PFSK-1 (cell line): ENCODE results near the gene HOXB9.

Experiments
- FOXP2 ChIP-seq: optimal IDR thresholded peaks from 2 replicates; pipeline ENCODE3; 2011; ENCODE audit warnings: borderline replicate concordance, control low read depth, inconsistent platforms; ENCODE audit not compliant: insufficient read depth; ENCODE audit errors: extremely low read length, extremely low read depth
- POLR2AphosphoS5 ChIP-seq: IDR thresholded peaks from 2 replicates; pipeline ENCODE4 v1.6.1; 2012; ENCODE audit warnings: low read depth, mild to moderate bottlenecking, control low read depth, low read length, moderate library complexity
- REST ChIP-seq, 2 experiments: IDR thresholded peaks; 2 replicates each; pipeline versions ENCODE4 v1.6.1 to v1.8.0; 2011 to 2012; ENCODE audit warnings: low read depth in 2 of 2, low read length in 2 of 2, control low read depth in 1 of 2, inconsistent platforms in 1 of 2, mild to moderate bottlenecking in 1 of 2, moderate library complexity in 1 of 2; ENCODE audit not compliant: insufficient read depth in 1 of 2
- SIN3A ChIP-seq: IDR thresholded peaks from 2 replicates; pipeline ENCODE4 v1.6.1; 2012; ENCODE audit warnings: mild to moderate bottlenecking, low read length, moderate library complexity, borderline replicate concordance; ENCODE audit not compliant: insufficient read depth
- TAF1 ChIP-seq: IDR thresholded peaks from 2 replicates; pipeline ENCODE4 v1.6.1; 2012; ENCODE audit warnings: low read length, control low read depth, borderline replicate concordance; ENCODE audit not compliant: insufficient read depth

HOXB9 gene

GRCh38 chr17:48587276-48588073, 38.7 kb downstream of the HOXB9 start:
- TF ChIP-seq POLR2AphosphoS5 (no peak), REST (IDR thresholded peaks at IDR 0.05; ENCODE audit: insufficient read depth in 1 of 2, low read depth in 2 of 2, low read length in 2 of 2) (no peak), SIN3A (no peak), FOXP2 (no peak), TAF1 (no peak)

GRCh38 chr17:48586355-48587258, 39.6 kb downstream of the HOXB9 start:
- no peak for TF ChIP-seq FOXP2
- no peak for TF ChIP-seq REST (IDR thresholded peaks at IDR 0.05; ENCODE audit: insufficient read depth in 1 of 2, low read depth in 2 of 2, low read length in 2 of 2)
- TF ChIP-seq SIN3A = no peak
- no peak for TF ChIP-seq POLR2AphosphoS5
- no peak for TF ChIP-seq TAF1

- TF ChIP-seq SIN3A = no peak
- TF ChIP-seq TAF1 = no peak
- TF ChIP-seq REST (IDR thresholded peaks at IDR 0.05; ENCODE audit: insufficient read depth in 1 of 2, low read depth in 2 of 2, low read length in 2 of 2) = no peak
- no peak for TF ChIP-seq FOXP2
Measured at GRCh38 chr17:48584223-48584741, 41.9 kb downstream of the HOXB9 start.

- TF ChIP-seq POLR2AphosphoS5 = no peak
Measured at GRCh38 chr17:48583708-48584222, 42.4 kb downstream of the HOXB9 start.

- TF ChIP-seq TAF1 (no peak), FOXP2 (no peak), REST (IDR thresholded peaks at IDR 0.05; ENCODE audit: insufficient read depth in 1 of 2, low read depth in 2 of 2, low read length in 2 of 2) (no peak), SIN3A (no peak), POLR2AphosphoS5 (no peak)
Measured at GRCh38 chr17:48582750-48583069, 43.4 kb downstream of the HOXB9 start.
